HepG2 (cell line): Measurements from ENCODE around the gene AZU1. TPM values are rescaled to one million over a fixed set of nuclear protein-coding genes. Genes with fewer than 3 reads are reported as not detected.

Experiments used
- ARID2 ChIP-seq: sonication (generic); formaldehyde crosslinking; IDR thresholded peaks from 2 replicates; pipeline ENCODE4 v1.8.1; 2022; ENCODE audit warnings: mild to moderate bottlenecking, missing genetic modification reagents, borderline replicate concordance
- BCL6 ChIP-seq: IDR thresholded peaks from 2 replicates; pipeline ENCODE4 v1.6.1; 2016; ENCODE audit warnings: missing genetic modification reagents, missing compliant biosample characterization
- DBP ChIP-seq: sonication (generic); formaldehyde crosslinking; IDR thresholded peaks from 2 replicates; pipeline ENCODE4 v1.4.0; 2020; ENCODE audit warnings: missing genetic modification reagents; ENCODE audit errors: not compliant biosample characterization
- ELF3 ChIP-seq: IDR thresholded peaks from 2 replicates; pipeline ENCODE4 v1.6.1; 2016; ENCODE audit warnings: missing genetic modification reagents, missing compliant biosample characterization
- HMG20A ChIP-seq: IDR thresholded peaks from 2 replicates; pipeline ENCODE4 v1.6.1; 2016; ENCODE audit warnings: borderline replicate concordance
- KDM6A ChIP-seq: IDR thresholded peaks from 2 replicates; pipeline ENCODE4 v1.6.1; 2016; ENCODE audit warnings: low read depth
- MATR3 ChIP-seq: sonication (generic); formaldehyde crosslinking; IDR thresholded peaks from 2 replicates; pipeline ENCODE4 v1.4.0; 2020; ENCODE audit warnings: missing genetic modification reagents
- MYPOP ChIP-seq: sonication (generic); formaldehyde crosslinking; IDR thresholded peaks from 2 replicates; pipeline ENCODE4 v1.8.1; 2023; ENCODE audit warnings: mild to moderate bottlenecking, moderate library complexity, missing genetic modification reagents
- NONO ChIP-seq, 2 experiments: fragments of 450-650 bp in 1 of 2; sonication (generic) in 1 of 2; formaldehyde crosslinking in 1 of 2; IDR thresholded peaks in 1 of 2; conservative IDR thresholded peaks in 1 of 2; 2 replicates each; pipeline versions ENCODE4 v1.6.1 to v1.8.0; 2017 to 2022; ENCODE audit warnings: mild to moderate bottlenecking in 1 of 2, missing genetic modification reagents in 1 of 2, moderate library complexity in 1 of 2
- PRDM4 ChIP-seq: sonication (generic); formaldehyde crosslinking; IDR thresholded peaks from 2 replicates; pipeline ENCODE4 v1.9.0; 2021; ENCODE audit warnings: missing genetic modification reagents, borderline replicate concordance
- PREB ChIP-seq: sonication (generic); formaldehyde crosslinking; IDR thresholded peaks from 2 replicates; pipeline ENCODE4 v1.4.0; 2020; ENCODE audit warnings: missing genetic modification reagents
- SOX5 ChIP-seq: IDR thresholded peaks from 2 replicates; pipeline ENCODE4 v1.6.1; 2016; ENCODE audit warnings: borderline replicate concordance
- ZBED4 ChIP-seq: sonication (generic); formaldehyde crosslinking; IDR thresholded peaks from 2 replicates; pipeline ENCODE4 v1.4.0; 2020; ENCODE audit warnings: missing genetic modification reagents, borderline replicate concordance
- ZNF460 ChIP-seq: sonication (generic); formaldehyde crosslinking; IDR thresholded peaks from 2 replicates; pipeline ENCODE4 v1.5.1; 2020; ENCODE audit warnings: missing genetic modification reagents, mild to moderate bottlenecking, borderline replicate concordance
- ZNF576 ChIP-seq: sonication (generic); formaldehyde crosslinking; IDR thresholded peaks from 2 replicates; pipeline ENCODE4 v1.4.0; 2020; ENCODE audit warnings: mild to moderate bottlenecking, missing genetic modification reagents
- ZNF674 ChIP-seq: sonication (generic); formaldehyde crosslinking; IDR thresholded peaks from 2 replicates; pipeline ENCODE4 v1.5.0; 2020; ENCODE audit warnings: low read depth, mild to moderate bottlenecking, missing genetic modification reagents
- ZNF691 ChIP-seq: sonication (generic); formaldehyde crosslinking; IDR thresholded peaks from 2 replicates; pipeline ENCODE4 v1.4.0; 2020; ENCODE audit warnings: missing genetic modification reagents, low read depth, mild to moderate bottlenecking, borderline replicate concordance
- ZNF724P ChIP-seq: sonication (generic); formaldehyde crosslinking; IDR thresholded peaks from 2 replicates; pipeline ENCODE4 v1.8.0; 2022; ENCODE audit warnings: missing genetic modification reagents, borderline replicate concordance
- polyA plus RNA-seq, 8 experiments: library from polyadenylated mRNA; depleted of rRNA in 3 of 8; stranded (reverse) in 7 of 8; unstranded in 1 of 8; fragments of >200 nt; fragmentation: Illumina TruSeq in 4 of 8; extraction: Trizol in 4 of 8; gene quantifications; 2 replicates each; pipeline versions ENCODE4 v1.2.1 to v1.2.3, GENCODE V29; 2011 to 2016; ENCODE audit warnings: low read depth in 4 of 8, missing spikeins in 1 of 8, mixed read lengths in 1 of 8; ENCODE audit not compliant: insufficient read depth in 1 of 8
- total RNA-seq, 5 experiments: library from RNA; depleted of rRNA; stranded (reverse); fragments of >200 nt; fragmentation: Illumina TruSeq; extraction: Trizol; gene quantifications; 2 replicates each; pipeline ENCODE4 v1.2.3, GENCODE V29; 2016; ENCODE audit warnings: low read depth in 1 of 5

The AZU1 gene
- total and polyA plus RNA-seq, 2 of the 13 experiments (the other 11 are each of a cell fraction or from before 2014, with no cell fraction given): not detected

GRCh38 chr19:788983-789700 lies 38.5 kb upstream of the AZU1 start (continued):
- no peak for TF ChIP-seq ZNF576 (CRISPR knock-in tag)
- TF ChIP-seq NONO (IDR thresholded peaks at IDR 0.05): no peak
- no peak; the same call in 1 of the 2 replicates for TF ChIP-seq NONO (CRISPR knock-in tag; conservative IDR thresholded peaks at IDR 0.05)
- no peak for TF ChIP-seq ZNF691 (CRISPR knock-in tag)
- no peak for TF ChIP-seq PRDM4 (CRISPR knock-in tag)
- no peak for TF ChIP-seq HMG20A (CRISPR knock-in tag)
- no peak for TF ChIP-seq KDM6A
- no peak for TF ChIP-seq ZNF724P (CRISPR knock-in tag)
- no peak for TF ChIP-seq PREB (CRISPR knock-in tag)
- no peak for TF ChIP-seq BCL6 (CRISPR knock-in tag)
- no peak for TF ChIP-seq ZNF460 (CRISPR knock-in tag)
- TF ChIP-seq SOX5 (CRISPR knock-in tag): no peak
- no peak for TF ChIP-seq ARID2 (CRISPR knock-in tag)
- no peak; the same call in 1 of the 2 replicates for TF ChIP-seq ELF3
- no peak for TF ChIP-seq ZNF674 (CRISPR knock-in tag)
- TF ChIP-seq DBP: no peak
- no peak for TF ChIP-seq MATR3 (CRISPR knock-in tag)
- no peak for TF ChIP-seq MYPOP (CRISPR knock-in tag)
- TF ChIP-seq ZBED4 (CRISPR knock-in tag): 0 out of 2 replicates have a peak, but pooled peaks have one; percentile 28
